GM21360 (cell line): ENCODE data around the gene TPP1.

Experiments
- ATAC-seq: cut with Tn5 transposase; IDR thresholded peaks from one replicate; pipeline ENCODE4 v1.9.1; 2021; ENCODE audit warnings: mild to moderate bottlenecking, moderate library complexity; ENCODE audit not compliant: unreplicated experiment

Gene TPP1

GRCh38 chr11:6612213-6613041 lies 6.8 kb downstream of the TPP1 start, which contains the start of gene TAF10:
TSS of gene TAF10 (minus strand) at chr11:6612216. CDS start at chr11:6612189, 27 bp downstream.
- peak; percentile 85 for ATAC-seq

- ATAC-seq = no peak
Observed at GRCh38 chr11:6611963-6612212, 7.3 kb downstream of the TPP1 start.

- ATAC-seq = peak; percentile 11
Observed at GRCh38 chr11:6611092-6611962, 7.9 kb downstream of the TPP1 start.

GRCh38 chr11:6610591-6610990 lies 8.6 kb downstream of the TPP1 start:
- no peak for ATAC-seq

GRCh38 chr11:6609502-6610015 lies 9.7 kb downstream of the TPP1 start:
- no peak for ATAC-seq

GRCh38 chr11:6608726-6609501 lies 10.3 kb downstream of the TPP1 start:
- no peak for ATAC-seq

GRCh38 chr11:6608011-6608410 lies 11.2 kb downstream of the TPP1 start:
- ATAC-seq = no peak

GRCh38 chr11:6607190-6607795 lies 11.9 kb downstream of the TPP1 start:
- no peak for ATAC-seq

GRCh38 chr11:6606471-6607189 lies 12.6 kb downstream of the TPP1 start:
- ATAC-seq = peak; percentile 35

- no peak for ATAC-seq
Observed at GRCh38 chr11:6604790-6605189, 14.4 kb downstream of the TPP1 start.

- ATAC-seq = peak; percentile 40
Observed at GRCh38 chr11:6604081-6604626, 15.1 kb downstream of the TPP1 start.

GRCh38 chr11:6603287-6604080 lies 15.7 kb downstream of the TPP1 start, which contains the start of the genes ILK and RRP8:
TSS of gene ILK (plus strand) at chr11:6603774. CDS start at chr11:6604272, 498 bp downstream.
TSS of gene RRP8 (minus strand) at chr11:6603616. CDS start at chr11:6603502, 114 bp downstream.
- peak; percentile 70 for ATAC-seq

GRCh38 chr11:6602096-6602940 lies 16.9 kb downstream of the TPP1 start:
- ATAC-seq = no peak

- ATAC-seq = no peak
Observed at GRCh38 chr11:6601041-6601461, 18.2 kb downstream of the TPP1 start.

GRCh38 chr11:6599881-6600390 lies 19.3 kb downstream of the TPP1 start:
- ATAC-seq = no peak

GRCh38 chr11:6599449-6599848 lies 19.8 kb downstream of the TPP1 start:
- ATAC-seq = no peak

- no peak for ATAC-seq
Observed at GRCh38 chr11:6598555-6598954, 20.7 kb downstream of the TPP1 start.
